Tibial nerve (tissue), 4 donors: ENCODE results near the gene TRERF1. TPM values are rescaled to one million over a fixed set of nuclear protein-coding genes. Genes with fewer than 3 reads are reported as not detected.

Experiments used
- DNase-seq, 2 donors: peaks; one replicate each; pipeline ENCODE4 v3.0.0-alpha.2; 2019; ENCODE audit warnings: low spot score in 2 of 2
- H3K27ac ChIP-seq, 4 donors: fragments of 200-600 bp; sonication (generic) in 3 of 4; one replicate each; pipeline ENCODE4 v1.5.1; 2017 to 2019; ENCODE audit warnings: mild to moderate bottlenecking in 1 of 4
- H3K27me3 ChIP-seq, 2 donors: fragments of 200-600 bp; sonication (generic) in 1 of 2; one replicate each; pipeline versions ENCODE4 v1.5.1 to v1.6.0; 2017 to 2019
- H3K36me3 ChIP-seq, 3 donors: fragments of 200-600 bp; sonication (generic); one replicate each; pipeline ENCODE4 v1.5.1; 2018 to 2019
- H3K4me1 ChIP-seq, 4 donors: fragments of 200-600 bp; sonication (generic) in 3 of 4; one replicate each; pipeline ENCODE4 v1.5.1; 2017 to 2019
- H3K4me3 ChIP-seq, 4 donors: fragments of 200-600 bp; sonication (generic) in 3 of 4; one replicate each; pipeline ENCODE4 v1.5.1; 2017 to 2019; ENCODE audit warnings: mild to moderate bottlenecking in 1 of 4, moderate library complexity in 1 of 4
- H3K9me3 ChIP-seq, 4 donors: fragments of 200-600 bp; sonication (generic) in 3 of 4; one replicate each; pipeline ENCODE4 v1.5.1; 2017 to 2019
- CTCF ChIP-seq, 5 experiments: fragments of 200-600 bp in 3 of 5; fragments of 450-650 bp in 2 of 5; sonication (generic) in 3 of 5; IDR thresholded peaks; one replicate each; pipeline ENCODE4 v1.5.1; 2016 to 2019; ENCODE audit warnings: antibody characterized with exemption in 5 of 5, mild to moderate bottlenecking in 3 of 5, moderate library complexity in 2 of 5
- EP300 ChIP-seq, 2 donors: sonication (generic); formaldehyde crosslinking; IDR thresholded peaks; one replicate each; pipeline ENCODE4 v1.6.1; 2017; ENCODE audit warnings: antibody characterized with exemption in 2 of 2, mild to moderate bottlenecking in 1 of 2
- POLR2A ChIP-seq, 2 donors: fragments of 450-650 bp; IDR thresholded peaks; one replicate each; pipeline ENCODE4 v1.6.1; 2017; ENCODE audit warnings: antibody characterized with exemption in 2 of 2, mild to moderate bottlenecking in 2 of 2, moderate library complexity in 2 of 2
- WGBS, 2 donors: methylation state at CpG; one replicate each; pipeline ENCODE4 v1.1.5; 2018; 5-methylcytosine and 5-hydroxymethylcytosine counted together
- total RNA-seq, 4 donors: library from RNA; depleted of rRNA; stranded (reverse); fragments of >200 nt; gene quantifications; one replicate each; pipeline ENCODE4 v1.1.0, GENCODE V29; 2016

The TRERF1 gene
- total RNA-seq, 4 donors from 2014 or later: 4.2 to 7.2 (median 4.9) TPM

- peaks cover 0 to 32% (median 3%) of the 10 kb centered on the region in 4 donors for H3K4me1 ChIP-seq
- no peaks in the 10 kb centered on the region for H3K9me3 ChIP-seq
- no peak for TF ChIP-seq CTCF (IDR thresholded peaks at IDR 0.05)
- TF ChIP-seq EP300 (IDR thresholded peaks at IDR 0.05): no peak
- no peak for TF ChIP-seq POLR2A (IDR thresholded peaks at IDR 0.05)
- H3K36me3 ChIP-seq: no peaks in the 10 kb centered on the region
- peak overlapping the region in 1 of 4 donors; percentile 22 for H3K27ac ChIP-seq
- WGBS, 2 donors: 23 to 27% methylated on average over 6 of the region's 6 CpGs
- DNase-seq: no peak
- H3K4me3 ChIP-seq: no peak overlapping the region
- H3K27me3 ChIP-seq: no peaks in the 10 kb centered on the region
These were observed 138.7 kb downstream of the TRERF1 start for GRCh38 chr6:42313038-42313437.

GRCh38 chr6:42307141-42307470 lies 144.6 kb downstream of the TRERF1 start:
- no peak overlapping the region for H3K27ac ChIP-seq
- H3K27me3 ChIP-seq: no peaks in the 10 kb centered on the region
- H3K36me3 ChIP-seq: no peaks in the 10 kb centered on the region
- 43 to 49% methylated on average over 2 of the region's 2 CpGs for WGBS, 2 donors
- no peak overlapping the region for H3K4me3 ChIP-seq
- no peaks in the 10 kb centered on the region for H3K9me3 ChIP-seq
- TF ChIP-seq EP300 (IDR thresholded peaks at IDR 0.05) (no peak), CTCF (IDR thresholded peaks at IDR 0.05) (no peak), POLR2A (IDR thresholded peaks at IDR 0.05) (no peak)
- DNase-seq: no peak
- peaks cover 0 to 6% (median 0%) of the 10 kb centered on the region in 4 donors for H3K4me1 ChIP-seq

GRCh38 chr6:42306439-42307140 lies 145.1 kb downstream of the TRERF1 start:
- no peak overlapping the region for H3K27ac ChIP-seq
- no peaks in the 10 kb centered on the region for H3K36me3 ChIP-seq
- peaks cover 0 to 11% (median 0%) of the 10 kb centered on the region in 4 donors for H3K4me1 ChIP-seq
- DNase-seq: no peak
- H3K4me3 ChIP-seq: no peak overlapping the region
- TF ChIP-seq EP300 (IDR thresholded peaks at IDR 0.05) (no peak), POLR2A (IDR thresholded peaks at IDR 0.05) (no peak), CTCF (IDR thresholded peaks at IDR 0.05) (no peak)
- H3K9me3 ChIP-seq: no peaks in the 10 kb centered on the region
- WGBS, 2 donors: 82 to 84% methylated on average over 7 of the region's 7 CpGs
- H3K27me3 ChIP-seq: no peaks in the 10 kb centered on the region

GRCh38 chr6:42304053-42304712 lies 147.5 kb downstream of the TRERF1 start:
- H3K36me3 ChIP-seq: peaks cover 0 to 16% (median 0%) of the 10 kb centered on the region in 3 donors
- H3K27me3 ChIP-seq: no peaks in the 10 kb centered on the region
- H3K4me3 ChIP-seq: no peak overlapping the region
- no peak for TF ChIP-seq POLR2A (IDR thresholded peaks at IDR 0.05)
- TF ChIP-seq EP300 (IDR thresholded peaks at IDR 0.05): no peak
- TF ChIP-seq CTCF (IDR thresholded peaks at IDR 0.05): no peak
- 78 to 79% methylated on average over 6 of the region's 6 CpGs for WGBS, 2 donors
- no peak overlapping the region for H3K27ac ChIP-seq
- DNase-seq: no peak
- H3K4me1 ChIP-seq: peaks cover 0 to 11% (median 0%) of the 10 kb centered on the region in 4 donors
- H3K9me3 ChIP-seq: no peaks in the 10 kb centered on the region

GRCh38 chr6:42302411-42302810 lies 149.3 kb downstream of the TRERF1 start:
- no peaks in the 10 kb centered on the region for H3K27me3 ChIP-seq
- H3K4me3 ChIP-seq: no peak overlapping the region
- peaks cover 0 to 28% (median 0%) of the 10 kb centered on the region in 3 donors for H3K36me3 ChIP-seq
- no peak for TF ChIP-seq EP300 (IDR thresholded peaks at IDR 0.05)
- no peak for TF ChIP-seq POLR2A (IDR thresholded peaks at IDR 0.05)
- no peak for TF ChIP-seq CTCF (IDR thresholded peaks at IDR 0.05)
- no peak for DNase-seq
- WGBS, 2 donors: 35 to 50% methylated on average over 3 of the region's 3 CpGs
- no peak overlapping the region for H3K27ac ChIP-seq
- peaks cover 0 to 11% (median 0%) of the 10 kb centered on the region in 4 donors for H3K4me1 ChIP-seq
- H3K9me3 ChIP-seq: no peaks in the 10 kb centered on the region
